Fibroblast of the conjunctiva (primary cell): Measurements from ENCODE around the gene ROBO2.

ENCODE experiments used
- DNase-seq: peaks from one replicate; pipeline ENCODE4 v3.0.0-alpha.2; 2010; ENCODE audit warnings: low read depth

ROBO2 gene

GRCh38 chr3:77039606-77040171, at the start of gene ROBO2:
TSS of gene ROBO2 (plus strand) at chr3:77040099. CDS start at chr3:77040786, 687 bp downstream.
- no peak for DNase-seq

- DNase-seq = no peak
Observed at GRCh38 chr3:76990606-76991005, 49.3 kb upstream of the ROBO2 start.

- DNase-seq = no peak
Observed at GRCh38 chr3:76991165-76991564, 48.7 kb upstream of the ROBO2 start.

- DNase-seq = peak; percentile 55
Observed at GRCh38 chr3:76997733-76998132, 42.2 kb upstream of the ROBO2 start.

GRCh38 chr3:76998555-76998954, 41.3 kb upstream of the ROBO2 start:
- no peak for DNase-seq

- no peak for DNase-seq
Observed at GRCh38 chr3:77001062-77001701, 38.7 kb upstream of the ROBO2 start.

- no peak for DNase-seq
Observed at GRCh38 chr3:77014226-77014625, 25.7 kb upstream of the ROBO2 start.

- DNase-seq = no peak
Observed at GRCh38 chr3:77025471-77025870, 14.4 kb upstream of the ROBO2 start.

GRCh38 chr3:77026904-77027634, 12.8 kb upstream of the ROBO2 start:
- DNase-seq = no peak

GRCh38 chr3:77028005-77028404, 11.9 kb upstream of the ROBO2 start:
- no peak for DNase-seq

- peak; percentile 80 for DNase-seq
Observed at GRCh38 chr3:77038468-77038929, 1.4 kb upstream of the ROBO2 start.

- DNase-seq = no peak
Observed at GRCh38 chr3:77038930-77039605, 831 bp upstream of the ROBO2 start.

GRCh38 chr3:77040216-77040615, 317 bp downstream of the ROBO2 start:
- DNase-seq = no peak

GRCh38 chr3:77040926-77041722, 1.2 kb downstream of the ROBO2 start:
- DNase-seq = no peak

GRCh38 chr3:77041811-77042210, 1.9 kb downstream of the ROBO2 start:
- no peak for DNase-seq

GRCh38 chr3:77042343-77042742, 2.4 kb downstream of the ROBO2 start:
- no peak for DNase-seq

GRCh38 chr3:77042882-77043281, 3.0 kb downstream of the ROBO2 start:
- DNase-seq = no peak

GRCh38 chr3:77045686-77046085, 5.8 kb downstream of the ROBO2 start:
- DNase-seq = no peak

- DNase-seq = no peak
Observed at GRCh38 chr3:77048186-77048585, 8.3 kb downstream of the ROBO2 start.

- DNase-seq = no peak
Observed at GRCh38 chr3:77051591-77051990, 11.7 kb downstream of the ROBO2 start.

GRCh38 chr3:77052051-77052501, 12.2 kb downstream of the ROBO2 start:
- no peak for DNase-seq
